GM19023 (cell line): Measurements from ENCODE around the gene CNOT1.
"Not testable (repeated sequence)": the region's sequence is repeated elsewhere in the genome, so short reads cannot be mapped to it uniquely, and the experiment has no call there.

Experiments
- ATAC-seq: cut with Tn5 transposase; IDR thresholded peaks from one replicate; pipeline ENCODE4 v1.9.1; 2021; ENCODE audit warnings: mild to moderate bottlenecking, moderate library complexity; ENCODE audit not compliant: unreplicated experiment

The CNOT1 gene

DNA sequence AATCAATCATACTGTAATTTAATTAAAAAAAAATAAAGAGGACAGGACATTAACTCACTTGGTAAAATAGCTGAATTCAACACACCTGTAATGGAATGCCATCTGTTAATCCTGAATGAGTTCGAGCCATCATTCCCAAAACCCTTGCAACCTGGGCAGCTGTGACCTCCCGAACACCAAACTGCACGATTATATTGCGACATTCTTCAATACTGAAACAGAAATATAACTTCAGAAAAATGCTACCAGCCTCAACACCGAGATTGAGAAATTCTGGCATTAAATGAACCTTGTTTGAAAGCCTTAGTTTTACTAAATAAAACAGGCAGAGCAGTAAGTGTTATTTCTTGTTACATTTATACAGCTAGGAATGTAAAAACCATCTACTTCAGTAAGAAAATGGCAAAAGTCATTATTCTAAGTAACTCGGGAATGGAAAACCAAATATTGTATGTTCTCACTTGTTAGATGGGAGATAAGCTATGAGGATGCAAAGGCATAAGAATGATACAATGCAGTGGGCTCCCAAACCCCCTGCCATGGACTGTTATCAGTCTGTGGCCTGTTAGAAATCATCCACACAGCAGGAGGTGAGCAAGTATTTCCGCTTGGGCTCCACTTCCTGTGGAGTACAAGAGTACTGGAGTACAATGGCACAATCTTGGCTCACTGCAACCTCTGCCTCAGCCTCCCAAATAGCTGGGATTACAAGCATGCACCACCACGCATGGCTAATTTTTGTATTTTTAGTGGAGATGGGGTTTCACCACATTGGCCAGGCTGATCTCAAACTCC is 46.5 kb downstream of the CNOT1 start:
- ATAC-seq, result no peak

DNA sequence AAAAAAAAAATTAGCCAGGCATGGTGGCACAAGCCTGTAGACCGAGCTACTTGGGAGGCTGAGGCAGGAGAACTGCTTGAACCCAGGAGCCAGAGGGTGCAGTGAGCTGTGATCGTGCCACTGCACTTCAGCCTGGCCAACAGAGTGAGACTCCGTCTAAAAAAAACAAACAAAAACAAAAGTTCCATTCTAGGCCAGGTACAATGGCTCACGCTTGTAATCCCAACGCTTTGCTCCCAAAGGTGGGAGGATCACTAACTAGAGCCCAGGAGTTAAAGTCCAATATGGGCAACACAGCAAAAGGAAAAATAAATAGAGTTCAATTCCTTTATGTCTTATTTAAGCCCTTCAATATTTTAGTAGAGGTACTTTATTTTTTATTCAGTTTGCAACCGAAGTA is 47.5 kb downstream of the CNOT1 start:
- no peak for ATAC-seq

- no peak for ATAC-seq
Measured at GRCh38 chr16:58579587-58579986, 50.0 kb downstream of the CNOT1 start.

GRCh38 chr16:58578642-58579041 is 51.0 kb downstream of the CNOT1 start:
- ATAC-seq, result no peak

- ATAC-seq, result no peak
Measured at GRCh38 chr16:58577141-58577540, 52.5 kb downstream of the CNOT1 start.

DNA sequence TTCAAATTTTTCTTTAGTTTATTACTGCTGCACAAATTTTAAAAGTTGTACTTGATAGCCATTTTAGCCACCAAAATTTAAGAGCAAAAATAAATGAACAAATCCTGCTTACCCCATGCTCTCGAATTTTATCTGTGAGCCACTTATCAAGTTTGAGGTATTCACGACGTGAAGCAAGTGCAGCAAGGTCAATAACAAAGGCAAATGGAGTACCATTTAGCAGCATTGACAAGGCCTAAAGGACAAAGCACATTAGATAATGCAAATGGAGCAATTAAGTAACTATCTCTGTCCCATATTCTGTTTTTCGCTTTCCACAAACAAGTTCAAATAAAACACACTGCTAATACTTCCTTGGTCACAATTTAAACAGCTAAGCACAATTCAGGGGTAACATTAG is 54.7 kb downstream of the CNOT1 start:
- no peak for ATAC-seq

DNA sequence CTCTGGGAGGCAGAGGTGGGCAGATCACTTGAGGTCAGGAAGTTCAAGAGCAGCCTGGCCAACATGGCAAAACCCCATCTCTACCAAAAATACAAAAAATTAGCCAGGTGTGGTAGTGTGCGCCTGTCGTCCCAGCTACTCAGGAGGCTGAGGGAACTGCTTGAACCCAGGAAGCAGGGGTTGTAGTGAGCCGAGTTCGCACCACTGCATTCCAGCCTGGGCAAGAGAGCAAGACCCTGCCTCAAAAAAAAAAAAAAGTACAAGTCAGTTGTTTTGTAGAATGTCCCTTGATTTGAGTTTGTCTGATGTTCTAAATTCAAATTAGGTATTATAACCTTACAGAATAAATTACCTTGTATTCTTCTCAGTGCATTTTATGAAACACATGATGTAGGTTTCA is 63.9 kb downstream of the CNOT1 start:
- not testable (repeated sequence) for ATAC-seq

GRCh38 chr16:58563775-58564174 is 65.9 kb downstream of the CNOT1 start:
- ATAC-seq, result no peak

GRCh38 chr16:58563235-58563634 is 66.4 kb downstream of the CNOT1 start:
- no peak for ATAC-seq

- ATAC-seq, result no peak
Measured at GRCh38 chr16:58556678-58557077, 72.9 kb downstream of the CNOT1 start.

GRCh38 chr16:58551496-58551895 is 78.1 kb downstream of the CNOT1 start:
- ATAC-seq, result no peak

DNA sequence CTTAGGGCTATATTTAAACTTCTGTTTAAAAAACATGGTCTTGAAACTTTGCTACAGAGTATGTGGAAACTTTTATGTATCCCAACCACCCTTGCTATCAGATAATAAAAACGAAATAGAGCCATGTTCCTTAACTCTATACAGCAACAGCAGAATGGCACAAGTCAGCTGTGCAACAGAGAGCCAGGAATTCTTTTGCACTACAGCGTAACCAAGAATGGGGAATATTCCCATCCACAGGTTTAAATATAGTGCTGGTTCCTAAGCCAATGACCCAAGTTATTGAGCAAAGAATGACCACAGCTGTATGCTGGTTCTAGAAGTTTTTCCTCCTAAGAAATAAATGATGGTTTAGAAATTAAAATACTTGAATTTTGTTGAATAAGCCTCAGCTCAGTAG is 81.2 kb downstream of the CNOT1 start:
- no peak for ATAC-seq

DNA sequence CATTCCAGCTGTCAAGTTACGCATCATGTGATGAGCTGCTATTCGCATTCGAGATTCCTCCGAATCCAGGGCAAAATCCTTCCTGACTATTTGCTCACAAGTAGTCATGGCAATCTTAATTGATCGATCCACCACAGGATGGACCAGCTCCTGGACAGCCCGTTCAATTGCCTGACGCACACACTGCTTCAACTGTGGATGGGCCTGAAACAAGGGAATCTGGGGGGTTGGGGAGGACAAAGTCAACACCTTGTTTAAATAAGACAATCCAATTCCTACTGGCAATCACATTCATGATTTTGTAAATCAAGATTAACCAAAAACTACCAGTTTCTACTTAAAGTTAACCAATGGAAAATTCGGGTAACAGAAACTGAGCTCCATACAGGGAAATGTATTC is 85.9 kb downstream of the CNOT1 start:
- ATAC-seq, result no peak

- no peak for ATAC-seq
Measured at GRCh38 chr16:58542291-58542690, 87.3 kb downstream of the CNOT1 start.

DNA sequence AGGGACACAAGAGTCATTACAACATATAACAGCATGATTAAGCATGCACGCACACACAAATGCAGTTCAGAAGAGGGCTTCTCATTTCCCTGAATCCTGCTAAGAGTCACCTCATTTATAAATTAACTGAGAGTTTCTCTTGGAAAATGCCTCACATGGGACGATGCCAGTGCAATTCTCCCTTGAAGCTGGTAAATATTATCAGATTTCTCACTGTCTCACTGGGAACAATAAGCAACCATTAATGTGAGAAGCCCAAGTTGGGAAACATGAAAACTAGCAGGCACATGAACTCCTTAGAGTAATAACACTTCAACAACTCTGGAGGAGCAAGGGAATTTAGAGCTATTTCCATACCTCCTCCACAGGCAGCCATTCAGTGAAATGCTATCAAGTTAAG is 87.9 kb downstream of the CNOT1 start:
- no peak for ATAC-seq

DNA sequence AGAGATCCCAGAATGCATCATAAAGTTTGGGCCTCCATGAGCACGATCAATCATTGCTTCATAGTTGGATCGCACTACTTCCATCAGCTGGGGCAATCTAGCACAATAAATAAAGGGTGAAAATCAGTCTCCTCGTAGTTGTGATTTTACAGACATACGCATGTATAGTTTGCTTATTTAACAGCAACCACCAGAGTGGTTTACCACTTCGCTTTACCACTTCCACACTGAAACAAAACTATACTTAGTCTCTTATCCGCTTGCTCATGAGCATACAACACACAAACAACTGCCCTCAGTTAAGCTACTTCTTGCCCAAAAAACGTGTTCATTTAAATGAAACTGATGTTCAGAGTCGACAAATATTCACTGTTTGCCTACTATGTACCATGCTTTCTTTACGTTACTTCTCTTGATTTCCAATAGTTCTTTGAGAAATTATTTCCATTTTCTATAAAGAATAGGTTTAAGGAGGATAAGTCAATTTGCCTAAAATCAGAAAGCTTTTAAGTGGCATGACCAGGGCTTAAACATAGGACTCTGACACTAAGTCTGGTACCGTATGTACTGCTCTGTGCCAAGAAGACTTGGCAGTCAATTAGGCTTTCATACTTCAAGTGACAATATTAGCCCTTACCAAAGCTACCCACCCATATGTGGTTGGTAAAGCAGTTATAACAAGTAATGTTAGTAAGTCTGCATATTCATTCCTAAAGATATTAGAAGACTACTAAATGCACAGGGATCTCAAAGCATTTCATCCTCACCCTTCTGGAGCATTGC is 92.3 kb downstream of the CNOT1 start:
- no peak for ATAC-seq

- no peak for ATAC-seq
Measured at GRCh38 chr16:58536278-58536677, 93.3 kb downstream of the CNOT1 start.

- no peak for ATAC-seq
Measured at GRCh38 chr16:58535100-58535499, 94.5 kb downstream of the CNOT1 start.

DNA sequence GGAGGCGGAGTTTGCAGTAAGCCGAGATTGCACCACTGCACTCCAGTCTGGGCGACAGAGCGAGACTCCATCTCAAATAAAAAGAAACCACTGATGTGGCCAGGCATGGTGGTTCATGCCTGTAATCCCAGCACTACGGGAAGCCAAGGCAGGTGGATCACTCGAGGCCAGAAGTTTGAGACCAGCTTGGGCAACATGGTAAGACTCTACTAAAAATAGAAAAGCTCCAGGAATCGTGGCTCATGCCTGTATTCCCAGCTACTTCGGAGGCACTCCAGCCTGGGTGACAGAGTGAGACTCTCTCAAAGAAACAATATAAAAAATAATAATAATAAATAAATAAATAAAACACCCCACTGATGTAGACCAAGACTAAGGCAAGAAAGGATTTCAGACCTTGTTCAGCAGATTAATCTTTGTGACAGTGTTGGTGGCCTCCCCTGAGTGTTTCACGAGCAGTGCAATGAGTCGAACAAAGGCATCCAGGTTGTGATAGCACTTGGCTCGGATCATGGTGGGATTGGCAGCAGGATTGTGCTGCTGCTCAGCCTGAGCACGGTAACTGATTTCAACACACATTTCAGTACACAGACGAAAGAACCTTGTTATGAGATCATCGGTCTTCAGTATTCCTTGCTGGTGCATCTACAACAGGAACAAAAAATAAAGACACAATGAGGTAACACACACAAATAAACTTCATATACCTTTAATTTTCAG is 95.7 kb downstream of the CNOT1 start:
- ATAC-seq, result no peak

DNA sequence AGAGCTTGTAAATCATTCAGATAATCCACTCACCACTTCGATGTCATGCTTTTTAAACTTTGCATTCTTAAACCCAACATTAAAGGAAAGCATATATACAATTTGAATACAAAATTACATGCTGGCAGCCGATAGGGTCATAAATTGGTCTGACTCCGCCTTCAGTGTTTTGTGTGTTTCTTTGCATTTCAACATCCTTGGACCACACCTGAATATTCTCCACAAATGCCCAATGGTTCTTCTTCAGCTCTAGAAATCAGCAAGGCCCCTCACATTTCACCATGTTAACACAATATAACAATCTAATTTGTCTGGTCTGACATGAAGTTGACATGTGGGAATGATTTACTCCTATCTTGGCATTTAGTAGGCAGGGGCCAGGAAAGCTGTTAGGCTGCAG is 97.2 kb downstream of the CNOT1 start:
- ATAC-seq, result no peak

DNA sequence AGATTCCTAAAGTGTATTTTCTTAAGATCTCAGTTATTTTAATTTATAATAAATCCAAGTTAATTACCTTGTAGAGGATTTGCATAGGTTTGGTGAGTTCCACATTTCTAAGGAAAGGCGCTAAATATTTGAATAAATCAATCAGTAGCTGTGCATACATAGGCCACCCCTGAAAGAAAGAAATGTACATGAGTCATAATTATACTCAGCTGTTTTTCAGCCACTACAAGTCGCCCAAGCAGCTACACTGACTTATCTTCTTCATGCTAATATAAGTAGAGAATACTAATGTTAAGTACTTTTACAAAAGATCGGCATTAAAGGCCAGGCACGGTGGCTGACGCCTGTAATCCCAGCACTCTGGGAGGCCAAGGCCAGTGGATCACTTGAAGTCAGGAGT is 99.4 kb downstream of the CNOT1 start:
- ATAC-seq, result no peak

GRCh38 chr16:58519707-58520106 is 109.9 kb downstream of the CNOT1 start:
- no peak for ATAC-seq
